ENCODE data around the gene DACH1.
A peak's percentile ranks its signal among the peaks of the same experiment; 100 is the strongest.

DACH1 gene

GRCh38 chr13:71882120-71882519 is 15.1 kb upstream of the DACH1 start:
- TF ChIP-seq, protein P1, sequence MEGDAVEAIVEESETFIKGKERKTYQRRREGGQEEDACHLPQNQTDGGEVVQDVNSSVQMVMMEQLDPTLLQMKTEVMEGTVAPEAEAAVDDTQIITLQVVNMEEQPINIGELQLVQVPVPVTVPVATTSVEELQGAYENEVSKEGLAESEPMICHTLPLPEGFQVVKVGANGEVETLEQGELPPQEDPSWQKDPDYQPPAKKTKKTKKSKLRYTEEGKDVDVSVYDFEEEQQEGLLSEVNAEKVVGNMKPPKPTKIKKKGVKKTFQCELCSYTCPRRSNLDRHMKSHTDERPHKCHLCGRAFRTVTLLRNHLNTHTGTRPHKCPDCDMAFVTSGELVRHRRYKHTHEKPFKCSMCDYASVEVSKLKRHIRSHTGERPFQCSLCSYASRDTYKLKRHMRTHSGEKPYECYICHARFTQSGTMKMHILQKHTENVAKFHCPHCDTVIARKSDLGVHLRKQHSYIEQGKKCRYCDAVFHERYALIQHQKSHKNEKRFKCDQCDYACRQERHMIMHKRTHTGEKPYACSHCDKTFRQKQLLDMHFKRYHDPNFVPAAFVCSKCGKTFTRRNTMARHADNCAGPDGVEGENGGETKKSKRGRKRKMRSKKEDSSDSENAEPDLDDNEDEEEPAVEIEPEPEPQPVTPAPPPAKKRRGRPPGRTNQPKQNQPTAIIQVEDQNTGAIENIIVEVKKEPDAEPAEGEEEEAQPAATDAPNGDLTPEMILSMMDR (IDR thresholded peaks at IDR 0.05; ENCODE audit: borderline replicate concordance, control extremely low read depth, extremely low read depth, insufficient read depth, missing control alignments), result no peak
- in situ Hi-C loops (cut with MboI; ENCODE audit: low sequenced_read_pairs, unreplicated experiment), result no loop called here
- no peak for DNase-seq (ENCODE audit: low spot score)

DNA sequence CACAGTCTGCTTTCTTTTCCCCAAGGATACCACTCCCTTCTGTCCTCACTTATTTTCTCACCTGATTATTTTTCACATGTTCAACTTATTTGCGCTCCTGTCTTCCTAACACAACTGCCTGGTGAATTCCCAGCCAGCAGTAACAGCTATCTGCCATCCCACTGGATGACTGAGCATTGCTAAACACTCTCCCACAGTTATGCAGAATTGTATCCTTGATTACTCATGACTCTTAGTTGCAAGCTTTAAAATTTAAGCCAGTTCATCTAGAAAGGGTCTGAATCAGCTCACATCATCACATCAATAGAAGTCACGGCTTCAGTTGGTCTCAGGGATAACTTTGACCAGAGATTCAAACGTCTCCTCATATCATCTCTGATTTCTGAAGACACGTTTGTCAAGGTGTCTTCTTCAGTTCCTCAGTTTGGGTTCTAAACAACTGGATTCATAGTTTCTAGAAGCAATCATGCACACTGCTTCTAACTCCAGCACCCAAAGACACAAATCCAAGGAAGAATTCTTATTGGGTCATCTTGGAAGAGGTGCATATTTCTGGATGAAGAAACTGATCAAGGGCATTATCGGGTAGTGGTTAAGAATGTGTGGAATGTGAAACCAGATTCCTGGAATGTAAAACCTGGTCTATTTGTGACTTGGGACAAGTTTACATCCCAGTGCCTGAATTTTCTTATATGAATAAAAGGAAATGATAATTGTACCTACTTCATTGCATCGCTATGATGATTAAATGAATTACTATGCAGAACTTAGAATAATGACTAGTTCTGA is 13.9 kb upstream of the DACH1 start:
- no peak for DNase-seq (ENCODE audit: low spot score)
- TF ChIP-seq, protein P1 (IDR thresholded peaks at IDR 0.05; ENCODE audit: borderline replicate concordance, control extremely low read depth, extremely low read depth, insufficient read depth, missing control alignments), result no peak
- in situ Hi-C loops (cut with MboI; ENCODE audit: low sequenced_read_pairs, unreplicated experiment), result no loop called here

DNA sequence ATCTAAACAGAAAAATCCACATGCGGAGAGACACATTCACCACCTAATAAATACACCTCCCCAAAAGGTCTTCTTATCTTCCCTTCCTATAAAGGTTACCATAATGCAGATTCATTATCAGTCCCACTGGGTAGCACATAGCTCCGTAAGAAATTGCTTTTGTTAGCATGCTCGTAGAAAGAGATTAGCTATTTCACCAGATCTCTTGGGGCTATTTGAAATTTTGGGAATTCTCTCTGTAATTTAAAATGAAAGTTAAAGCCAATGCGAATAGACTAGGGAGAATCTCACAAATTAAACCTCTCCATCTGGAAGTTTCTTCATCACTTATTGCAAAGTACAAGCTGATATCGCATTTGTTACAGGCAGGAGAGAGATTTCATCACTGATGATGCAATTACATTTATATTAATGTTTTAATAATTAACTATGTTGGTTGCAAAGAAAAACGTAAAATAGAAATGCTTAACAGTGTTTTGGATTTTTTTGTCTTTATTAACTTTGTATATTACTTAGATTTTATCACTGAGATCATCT is 12.9 kb upstream of the DACH1 start:
- in situ Hi-C loops (cut with MboI; ENCODE audit: low sequenced_read_pairs, unreplicated experiment), result no loop called here
- DNase-seq (ENCODE audit: low spot score), result no peak
- TF ChIP-seq, protein P1 (IDR thresholded peaks at IDR 0.05; ENCODE audit: borderline replicate concordance, control extremely low read depth, extremely low read depth, insufficient read depth, missing control alignments), result no peak

- in situ Hi-C loops (cut with MboI; ENCODE audit: low sequenced_read_pairs, unreplicated experiment), result no loop called here
- peak; percentile 29 for DNase-seq (ENCODE audit: low spot score)
- TF ChIP-seq, protein P1 (IDR thresholded peaks at IDR 0.05; ENCODE audit: borderline replicate concordance, control extremely low read depth, extremely low read depth, insufficient read depth, missing control alignments), result peak; percentile 40
Observed at GRCh38 chr13:71879129-71879535, 12.1 kb upstream of the DACH1 start.

DNA sequence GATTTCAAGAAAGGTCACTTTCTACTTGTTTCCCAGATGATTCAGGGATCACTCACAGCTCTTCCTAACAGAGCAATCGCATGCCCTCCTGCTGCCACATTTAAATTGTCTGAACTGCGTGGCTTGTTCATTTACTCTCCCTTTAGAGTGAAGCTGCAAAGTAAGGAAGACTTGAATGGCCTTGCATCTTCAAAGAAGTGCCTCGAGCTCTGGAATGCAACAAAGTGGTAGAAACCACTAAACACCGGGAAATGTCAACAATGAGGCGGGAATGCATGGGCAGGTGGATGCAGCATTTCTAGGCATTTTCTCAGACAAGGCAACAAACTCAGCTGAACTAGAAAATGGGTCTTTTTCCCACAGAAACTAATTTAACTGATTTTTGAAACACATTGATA is 10.3 kb upstream of the DACH1 start:
- in situ Hi-C loops (cut with MboI; ENCODE audit: low sequenced_read_pairs, unreplicated experiment), result no loop called here
- TF ChIP-seq, protein P1 (IDR thresholded peaks at IDR 0.05; ENCODE audit: borderline replicate concordance, control extremely low read depth, extremely low read depth, insufficient read depth, missing control alignments), result no peak
- no peak for DNase-seq (ENCODE audit: low spot score)

DNA sequence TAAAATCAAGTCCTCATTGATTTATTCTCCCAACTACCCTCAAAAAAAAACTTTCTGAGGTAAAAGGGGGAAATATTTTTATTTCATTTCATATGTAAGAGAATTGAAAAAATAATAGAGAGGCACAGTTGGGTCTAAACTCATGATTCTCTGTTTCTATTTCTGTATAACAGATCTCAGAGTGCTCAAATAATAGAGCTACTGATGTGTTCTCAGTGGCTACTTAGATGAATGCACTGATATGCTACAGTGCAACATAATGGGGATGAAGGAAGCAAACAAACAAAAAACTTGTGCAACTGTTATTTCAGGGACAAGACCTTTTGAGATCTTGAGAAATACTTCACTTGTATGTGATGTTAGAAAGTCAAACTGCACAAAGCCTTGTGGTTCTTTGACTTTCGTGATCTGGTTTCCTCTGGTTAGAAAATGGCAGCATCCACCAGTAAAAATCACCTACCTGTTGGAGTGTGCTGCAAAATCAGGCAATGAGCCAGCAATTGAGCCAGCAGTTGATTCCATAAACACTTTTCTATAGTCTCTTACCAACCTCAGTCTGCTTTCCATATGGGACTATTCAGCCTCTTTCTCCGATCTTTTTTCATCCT is 9.7 kb upstream of the DACH1 start:
- TF ChIP-seq, protein P1 (IDR thresholded peaks at IDR 0.05; ENCODE audit: borderline replicate concordance, control extremely low read depth, extremely low read depth, insufficient read depth, missing control alignments), result no peak
- in situ Hi-C loops (cut with MboI; ENCODE audit: low sequenced_read_pairs, unreplicated experiment), result no loop called here
- no peak for DNase-seq (ENCODE audit: low spot score)
